BJ (cell line): Measurements from ENCODE around the gene MMP13. TPM values are rescaled to one million over a fixed set of nuclear protein-coding genes. Genes with fewer than 3 reads are reported as not detected.

Source experiments
- CTCF ChIA-PET: fragments of 350-600 bp; formaldehyde crosslinking; extraction: SDS; loops from one replicate; lab custom pipeline; 2021; ENCODE audit warnings: antibody characterized with exemption, inconsistent platforms; lab: Yijun Ruan, JAX
- POLR2A ChIA-PET: fragments of 300-600 bp; sonication (Branson Sonifier 250); formaldehyde crosslinking; extraction: SDS; loops from one replicate; lab custom pipeline; 2021; ENCODE audit warnings: antibody characterized with exemption; lab: Charles Lee
- DNase-seq: peaks from one replicate; pipeline ENCODE4 v3.0.0-alpha.2; 2011; ENCODE audit warnings: low read depth
- H3K27me3 ChIP-seq: 2 replicates; pipeline ENCODE4 v1.6.0; 2011; ENCODE audit warnings: low read length; ENCODE audit not compliant: control insufficient read depth, insufficient read depth
- H3K36me3 ChIP-seq: 2 replicates; pipeline ENCODE4 v1.5.1; 2011; ENCODE audit warnings: low read length; ENCODE audit not compliant: control insufficient read depth, insufficient read depth
- H3K4me3 ChIP-seq: 2 replicates; pipeline ENCODE4 v1.5.1; 2011; ENCODE audit warnings: low read depth, mild to moderate bottlenecking, control low read depth, low read length
- CTCF ChIP-seq: IDR thresholded peaks from 2 replicates; pipeline ENCODE4 v1.5.1; 2011; ENCODE audit warnings: low read depth, mild to moderate bottlenecking, control low read depth, inconsistent platforms, low read length, moderate library complexity; ENCODE audit not compliant: insufficient read depth
- polyA plus RNA-seq: library from polyadenylated mRNA; depleted of rRNA; stranded (reverse); fragments of >200 nt; gene quantifications from 2 replicates; pipeline ENCODE4 v1.2.3, GENCODE V29; 2011

Gene MMP13
- polyA plus RNA-seq, 1 experiment = not detected

GRCh38 chr11:102966011-102966410, 10.5 kb upstream of the MMP13 start:
- DNase-seq = no peak
- POLR2A ChIA-PET = no interaction called here
- no peak for TF ChIP-seq CTCF
- Histone ChIP-seq H3K27me3 (no peaks in the 10 kb centered on the region), H3K4me3 (no peak overlapping the region), H3K36me3 (no peaks in the 10 kb centered on the region)
- CTCF ChIA-PET = interaction anchor here (1.6 kb wide), 2 partner anchors 25 to 70 kb away, joined by 3 to 7 read pairs; no protein-coding TSS in a partner anchor

GRCh38 chr11:102964867-102965266, 9.3 kb upstream of the MMP13 start:
- ChIA-PET CTCF (interaction anchor here (1.6 kb wide), 1 partner anchor 24 kb away, joined by 7 read pairs; no protein-coding TSS in a partner anchor), POLR2A (no interaction called here)
- Histone ChIP-seq H3K27me3 (no peaks in the 10 kb centered on the region), H3K36me3 (no peaks in the 10 kb centered on the region), H3K4me3 (no peak overlapping the region)
- no peak for DNase-seq
- no peak for TF ChIP-seq CTCF

- ChIA-PET POLR2A (no interaction called here), CTCF (interaction anchor here (0.6 to 2.0 kb wide), 3 partner anchors 12 to 43 kb away, joined by 3 to 5 read pairs (median 3); no protein-coding TSS in a partner anchor)
- no peak for TF ChIP-seq CTCF
- H3K4me3 ChIP-seq = no peak overlapping the region
- no peak for DNase-seq
- no peaks in the 10 kb centered on the region for H3K36me3 ChIP-seq
- H3K27me3 ChIP-seq = no peaks in the 10 kb centered on the region
Measured at GRCh38 chr11:102957953-102958352, 2.4 kb upstream of the MMP13 start.

- H3K4me3 ChIP-seq = no peak overlapping the region
- POLR2A ChIA-PET = interaction anchor here (0.5 kb wide), 1 partner anchor 100 kb away, joined by 3 read pairs; no protein-coding TSS in a partner anchor
- no peaks in the 10 kb centered on the region for H3K36me3 ChIP-seq
- DNase-seq = no peak
- CTCF ChIA-PET = interaction anchor here (0.9 to 2.1 kb wide), 3 partner anchors 9 to 120 kb away, joined by 4 to 6 read pairs (median 6); no protein-coding TSS in a partner anchor
- TF ChIP-seq CTCF = no peak
- no peaks in the 10 kb centered on the region for H3K27me3 ChIP-seq
Measured at GRCh38 chr11:102950622-102951081, 4.9 kb downstream of the MMP13 start.

GRCh38 chr11:102946237-102946636, 9.3 kb downstream of the MMP13 start:
- ChIA-PET POLR2A (no interaction called here), CTCF (interaction anchor here (0.9 to 3.7 kb wide), 11 partner anchors 12 to 210 kb away, joined by 3 to 24 read pairs (median 3); partner anchors contain the start of genes MMP10 and MMP3)
- DNase-seq = no peak
- no peak for TF ChIP-seq CTCF
- Histone ChIP-seq H3K36me3 (no peaks in the 10 kb centered on the region), H3K4me3 (no peak overlapping the region), H3K27me3 (no peaks in the 10 kb centered on the region)
